GM18858 (cell line): ENCODE results near the gene FBXO45.
"Not testable (repeated sequence)": the region's sequence is repeated elsewhere in the genome, so short reads cannot be mapped to it uniquely, and the experiment has no call there.

Experiments used
- ATAC-seq: cut with Tn5 transposase; IDR thresholded peaks from one replicate; pipeline ENCODE4 v1.9.1; 2021; ENCODE audit not compliant: unreplicated experiment

Gene FBXO45

DNA sequence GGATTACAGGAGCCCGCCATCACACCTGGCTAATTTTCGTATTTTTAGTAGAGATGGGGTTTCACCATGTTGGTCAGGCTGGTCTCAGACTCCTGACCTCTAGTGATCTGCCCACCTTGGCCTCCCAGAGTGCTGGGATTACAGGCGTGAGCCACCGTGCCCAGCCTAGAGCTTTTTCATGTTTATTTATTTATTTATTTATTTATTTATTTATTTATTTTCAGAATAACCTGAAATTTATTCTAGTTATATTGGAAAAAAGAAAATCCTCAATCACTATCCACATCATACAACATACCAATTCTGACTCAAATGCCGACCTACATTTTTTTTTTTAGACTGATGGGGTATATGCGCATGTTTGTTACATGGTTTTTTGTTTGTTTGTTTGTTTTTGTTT is 46.8 kb downstream of the FBXO45 start:
- not testable (repeated sequence) for ATAC-seq

DNA sequence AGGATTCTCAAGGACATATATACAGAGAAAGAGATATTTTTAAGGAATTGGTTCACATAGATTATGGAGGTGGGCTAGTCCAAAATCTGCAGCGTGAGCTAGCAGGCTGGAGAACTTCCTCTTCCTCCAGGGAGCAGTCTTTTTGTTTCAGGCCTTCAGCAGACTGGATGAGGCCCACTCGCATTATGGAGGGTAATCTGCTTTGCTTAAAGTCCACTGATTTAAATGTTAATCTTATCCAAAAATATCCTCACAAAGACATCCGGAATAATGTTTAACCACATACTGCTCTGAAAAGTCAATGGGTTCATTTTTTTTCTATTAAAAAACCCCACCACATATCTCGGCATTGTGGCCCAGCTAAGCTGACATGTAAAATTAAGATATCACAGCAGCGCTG is 48.8 kb downstream of the FBXO45 start:
- ATAC-seq, result no peak

- no peak for ATAC-seq
These were observed 50.8 kb downstream of the FBXO45 start for GRCh38 chr3:196619223-196619622.

DNA sequence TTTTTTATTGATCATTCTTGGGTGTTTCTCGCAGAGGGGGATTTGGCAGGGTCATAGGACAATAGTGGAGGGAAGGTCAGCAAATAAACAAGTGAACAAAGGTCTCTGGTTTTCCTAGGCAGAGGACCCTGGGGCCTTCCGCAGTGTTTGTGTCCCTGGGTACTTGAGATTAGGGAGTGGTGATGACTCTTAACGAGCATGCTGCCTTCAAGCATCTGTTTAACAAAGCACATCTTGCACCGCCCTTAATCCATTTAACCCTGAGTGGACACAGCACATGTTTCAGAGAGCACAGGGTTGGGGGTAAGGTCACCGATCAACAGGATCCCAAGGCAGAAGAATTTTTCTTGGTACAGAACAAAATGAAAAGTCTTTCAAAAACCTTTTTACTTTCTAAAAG is 51.2 kb downstream of the FBXO45 start:
- not testable (repeated sequence) for ATAC-seq

- no peak for ATAC-seq
These were observed 51.7 kb downstream of the FBXO45 start for GRCh38 chr3:196620161-196620604.

DNA sequence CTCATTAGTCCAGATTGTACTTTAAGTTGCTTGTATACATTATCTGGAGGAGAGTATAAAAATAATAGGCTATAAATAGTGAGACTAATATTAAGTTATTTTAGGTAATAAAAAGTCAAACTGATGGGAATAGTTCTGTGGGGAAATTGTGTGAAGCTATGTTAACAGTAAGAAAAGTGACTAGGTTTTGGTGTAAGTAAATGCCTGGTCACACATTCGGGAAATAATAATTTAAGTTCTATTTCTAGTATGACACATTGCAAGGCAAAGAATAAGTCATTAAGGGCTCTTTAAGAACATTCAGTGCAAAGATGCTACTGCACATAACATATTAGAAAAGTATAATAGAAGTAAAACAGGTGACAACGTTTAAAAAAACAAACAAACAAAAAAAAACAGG is 52.2 kb downstream of the FBXO45 start:
- no peak for ATAC-seq

- no peak for ATAC-seq
These were observed 53.2 kb downstream of the FBXO45 start for GRCh38 chr3:196621611-196622010.

DNA sequence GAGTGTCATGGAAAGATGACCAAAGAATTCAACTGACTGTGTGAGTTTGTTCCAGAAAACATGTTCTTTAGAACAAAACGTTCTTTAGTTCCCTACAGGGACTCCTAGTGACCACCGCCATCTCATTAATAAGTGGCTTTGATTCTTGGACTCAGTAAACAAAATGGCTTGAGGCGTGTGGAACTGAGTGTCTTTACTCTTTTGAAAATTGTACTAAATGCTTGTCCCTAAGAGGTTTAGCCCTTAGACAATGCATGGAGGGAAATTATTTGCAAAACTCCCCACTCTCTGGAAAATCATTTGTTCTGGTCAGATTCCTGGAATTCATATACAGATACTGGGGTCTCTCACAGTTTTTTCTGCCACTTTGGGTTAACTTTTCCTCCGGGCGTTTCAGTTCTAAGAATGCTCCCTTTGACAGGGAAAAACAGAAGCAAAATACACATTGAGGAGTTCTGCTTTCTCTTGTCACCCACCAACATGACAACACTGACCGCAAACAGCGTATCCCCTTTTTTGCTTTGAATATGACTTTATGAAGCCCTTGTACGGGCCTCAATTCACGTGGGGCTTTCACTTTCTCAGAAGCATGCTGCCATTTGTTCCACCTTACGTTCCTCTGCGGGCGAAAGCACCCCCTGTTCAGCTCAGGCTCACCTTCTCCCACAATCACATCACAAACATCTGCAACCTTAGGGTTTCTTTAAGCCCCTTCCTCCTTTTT is 55.8 kb downstream of the FBXO45 start:
- no peak for ATAC-seq

DNA sequence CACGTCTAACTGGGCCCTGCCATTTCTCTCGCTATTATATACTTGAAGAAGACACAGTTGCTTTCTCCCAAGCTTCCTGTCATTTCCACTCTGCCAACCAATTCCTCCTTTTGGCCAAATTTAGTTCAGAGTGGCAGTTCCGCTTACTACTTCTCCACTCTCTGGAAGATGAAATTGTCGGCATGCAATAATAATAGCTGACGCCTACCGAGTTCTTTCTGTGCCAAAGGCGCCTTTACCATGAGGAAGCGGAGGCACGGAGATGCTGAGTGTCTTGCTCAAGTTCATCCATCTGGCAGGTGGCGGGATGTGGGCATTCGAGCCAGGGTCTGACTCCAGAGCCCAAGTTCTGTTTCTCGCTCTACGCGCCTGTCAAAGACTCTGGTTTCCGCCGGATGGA is 56.4 kb downstream of the FBXO45 start:
- ATAC-seq, result no peak

DNA sequence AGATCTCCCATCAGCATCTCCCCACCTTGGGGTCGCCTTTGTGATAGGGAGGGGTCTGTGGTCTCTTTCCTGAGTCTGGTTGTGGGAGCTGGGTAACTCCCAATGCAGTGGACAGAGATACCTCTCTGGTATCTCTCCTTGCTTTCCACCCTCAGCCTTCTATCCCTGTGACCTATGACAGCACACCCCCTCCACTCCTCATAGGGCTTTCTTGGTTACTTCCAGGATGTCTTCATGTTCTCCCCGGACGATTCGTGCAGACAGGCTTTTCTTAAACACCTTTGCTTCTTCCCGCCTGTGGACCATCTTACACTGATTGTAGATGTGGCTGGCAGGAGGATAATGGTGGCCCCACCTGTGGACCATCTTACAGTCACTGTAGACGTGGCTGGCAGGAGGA is 56.9 kb downstream of the FBXO45 start:
- no peak for ATAC-seq

DNA sequence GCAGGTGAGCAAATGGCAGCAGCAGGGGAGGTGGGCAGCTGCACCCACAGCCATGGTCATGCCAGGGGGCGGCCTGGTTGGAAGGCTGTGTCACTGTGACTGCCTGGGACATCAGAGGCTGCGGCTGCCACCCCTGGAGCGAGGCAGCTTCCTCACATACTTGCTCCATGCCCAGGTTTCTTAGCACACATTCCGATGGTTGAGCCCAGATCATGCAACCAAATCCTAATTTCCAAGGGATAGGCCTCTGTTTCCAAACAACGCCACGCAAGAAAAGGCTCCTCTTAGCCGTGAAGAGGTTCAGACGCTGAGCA is 59.4 kb downstream of the FBXO45 start:
- ATAC-seq, result no peak

- ATAC-seq, result no peak
These were observed 60.8 kb downstream of the FBXO45 start for GRCh38 chr3:196629228-196629627.

DNA sequence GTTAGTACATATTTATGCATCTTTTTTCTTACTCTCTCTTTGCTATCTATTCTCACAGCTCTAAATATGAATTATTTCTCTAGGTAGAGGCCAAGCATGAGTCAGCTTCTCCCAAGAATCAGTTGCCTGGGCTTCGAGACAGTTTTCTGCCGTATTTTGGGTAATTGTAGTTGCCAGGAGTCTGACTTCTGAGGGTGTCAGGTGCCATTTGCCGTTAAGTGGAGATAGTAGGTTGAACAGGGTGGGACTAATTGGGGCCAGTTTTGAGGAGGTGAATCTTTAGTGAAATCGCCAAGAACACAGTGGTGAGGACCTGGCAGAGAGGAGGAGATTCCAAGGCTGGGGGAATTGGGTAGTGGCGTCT is 63.2 kb downstream of the FBXO45 start:
- no peak for ATAC-seq

- ATAC-seq, result peak; percentile 47
These were observed 63.7 kb downstream of the FBXO45 start for GRCh38 chr3:196632046-196632751.

DNA sequence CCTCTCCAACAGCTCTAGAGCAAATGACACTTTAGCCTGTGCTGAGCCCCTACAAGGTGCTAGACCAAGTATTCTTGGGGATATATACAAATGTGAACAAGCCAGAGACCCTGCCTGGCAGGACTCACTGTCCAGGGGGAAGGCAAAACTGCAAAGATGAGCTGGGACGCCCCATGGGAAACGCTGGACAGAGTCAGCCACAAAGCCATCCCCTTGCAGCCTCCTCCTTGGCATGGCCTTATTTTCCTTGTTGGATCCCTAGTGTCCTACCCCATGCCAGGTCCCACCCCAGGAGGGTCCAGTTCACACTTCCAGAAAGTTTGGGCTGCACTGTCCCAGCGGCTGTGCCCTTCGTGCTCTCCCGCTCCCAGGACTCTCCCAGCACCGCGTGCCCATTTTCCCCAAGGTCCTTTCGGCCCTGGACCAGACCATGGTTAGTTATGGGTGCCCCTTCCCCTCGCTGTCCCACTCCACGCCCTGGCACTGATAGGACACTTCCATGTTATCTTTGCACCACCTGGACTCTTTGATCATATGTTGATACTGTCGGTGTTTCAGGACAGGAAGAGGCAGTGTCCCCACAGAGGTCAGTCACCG is 65.2 kb downstream of the FBXO45 start:
- no peak for ATAC-seq

DNA sequence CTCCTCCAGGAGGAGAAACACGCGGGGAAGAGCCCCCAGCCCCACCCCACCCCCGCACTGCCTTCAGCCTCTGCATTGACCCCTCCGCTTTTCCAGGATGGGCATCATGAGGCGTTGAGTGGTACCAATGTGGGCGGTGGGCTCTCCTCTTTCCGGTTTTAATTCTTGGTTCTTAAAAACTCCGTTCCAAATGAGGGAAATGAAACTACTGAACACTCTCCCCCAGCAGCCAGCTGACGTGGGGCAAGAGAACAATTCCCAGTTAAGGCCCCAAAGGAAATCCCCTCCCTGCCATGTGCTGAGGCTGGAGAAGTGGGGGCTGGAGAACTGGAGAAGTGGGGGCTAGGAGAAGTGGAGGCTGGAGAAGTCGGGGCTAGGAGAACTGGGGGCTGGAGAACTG is 65.8 kb downstream of the FBXO45 start:
- ATAC-seq, result no peak

- ATAC-seq, result no peak
These were observed 66.4 kb downstream of the FBXO45 start for GRCh38 chr3:196634829-196635228.

DNA sequence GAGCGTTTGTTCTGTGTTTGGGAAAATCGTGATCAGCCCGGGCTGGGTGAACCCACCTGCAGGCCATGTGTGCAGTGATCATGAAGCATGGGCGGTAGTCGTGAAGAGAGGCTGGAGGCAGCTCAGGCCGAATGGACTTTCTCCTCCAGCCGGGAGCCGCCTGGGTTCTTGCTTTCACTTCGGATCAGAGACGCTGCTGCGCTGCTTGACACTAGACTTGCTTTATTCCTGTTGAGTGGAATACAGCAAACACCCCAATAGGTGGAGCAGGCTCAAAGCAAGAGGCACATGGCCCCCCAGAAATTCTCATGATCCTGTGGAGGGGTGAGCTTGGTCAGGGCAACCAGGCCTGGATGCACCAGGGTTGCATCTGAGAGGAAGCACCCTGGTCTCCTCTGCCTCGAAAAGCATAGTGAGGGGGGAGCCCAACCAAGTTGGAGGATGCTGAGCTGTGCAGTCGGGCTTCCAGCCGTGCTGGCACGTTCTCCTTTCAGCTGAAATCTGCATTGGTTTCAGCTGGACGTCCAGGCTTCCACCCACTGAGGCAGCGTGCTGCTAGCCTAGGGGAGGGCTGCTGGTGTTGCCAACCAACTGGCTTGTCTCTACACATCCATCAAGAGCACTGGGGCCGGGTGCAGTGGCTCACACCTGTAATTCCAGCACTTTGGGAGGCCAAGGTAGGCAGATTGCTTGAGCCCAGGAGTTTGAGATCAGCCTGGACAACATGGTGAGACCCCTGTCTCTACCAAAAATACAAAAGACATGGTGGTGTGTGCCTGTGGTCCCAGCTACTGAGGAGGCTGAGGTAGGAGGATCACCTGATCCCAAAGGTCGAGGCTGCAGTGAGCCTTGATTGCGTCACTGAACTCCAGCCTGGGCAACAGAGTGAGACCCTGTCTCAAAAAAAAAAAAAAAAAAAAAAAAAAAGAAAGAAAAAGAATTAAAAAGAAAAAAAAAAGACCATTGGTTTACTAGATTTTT is 68.2 kb downstream of the FBXO45 start:
- ATAC-seq, result no peak

DNA sequence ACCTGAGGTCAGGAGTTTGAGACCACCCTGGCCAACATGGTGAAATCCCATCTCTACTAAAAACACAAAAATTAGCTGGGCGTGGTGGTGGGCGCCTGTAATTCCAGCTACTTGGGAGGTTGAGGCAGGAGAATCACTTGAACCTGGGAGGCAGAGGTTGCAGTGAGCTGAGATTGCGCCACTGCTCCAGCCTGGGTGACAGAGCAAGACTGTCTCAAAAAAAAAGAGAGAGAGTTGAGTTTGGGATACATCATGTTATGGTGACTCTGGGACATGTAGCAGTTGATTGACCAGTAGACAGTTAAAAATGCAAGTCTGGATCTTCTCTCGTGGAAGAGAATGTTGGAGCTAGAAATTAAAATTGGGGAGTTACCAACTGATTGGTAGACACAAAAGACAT is 69.5 kb downstream of the FBXO45 start:
- not testable (repeated sequence) for ATAC-seq
